Amniotic stem cell (primary cell): ENCODE measurements around the gene C10orf67.

Source experiments
- DNase-seq: peaks from one replicate; lab custom pipeline; 2025; lab: John Stamatoyannopoulos, UW

The C10orf67 gene

GRCh38 chr10:23196915-23197314 lies 147.7 kb downstream of the C10orf67 start:
- DNase-seq = no peak

GRCh38 chr10:23195846-23196600 lies 148.6 kb downstream of the C10orf67 start:
- no peak for DNase-seq

- no peak for DNase-seq
These were observed 149.4 kb downstream of the C10orf67 start for GRCh38 chr10:23194966-23195845.

- no peak for DNase-seq
These were observed 150.1 kb downstream of the C10orf67 start for GRCh38 chr10:23194471-23194965.

- no peak for DNase-seq
These were observed 151.0 kb downstream of the C10orf67 start for GRCh38 chr10:23193435-23194074.

- no peak for DNase-seq
These were observed 151.7 kb downstream of the C10orf67 start for GRCh38 chr10:23192712-23193434.

- no peak for DNase-seq
These were observed 152.6 kb downstream of the C10orf67 start, which contains the start of gene PTF1A for GRCh38 chr10:23191764-23192711. TSS of gene PTF1A (plus strand) at chr10:23192312. CDS start at chr10:23192531, 219 bp downstream.

- DNase-seq = no peak
These were observed 153.5 kb downstream of the C10orf67 start for GRCh38 chr10:23190872-23191763.

GRCh38 chr10:23189024-23189423 lies 155.6 kb downstream of the C10orf67 start:
- DNase-seq = no peak

- DNase-seq = no peak
These were observed 157.4 kb downstream of the C10orf67 start for GRCh38 chr10:23187155-23187554.

- no peak for DNase-seq
These were observed 157.9 kb downstream of the C10orf67 start for GRCh38 chr10:23186697-23187096.

GRCh38 chr10:23186178-23186577 lies 158.4 kb downstream of the C10orf67 start:
- no peak for DNase-seq

- no peak for DNase-seq
These were observed 169.6 kb downstream of the C10orf67 start for GRCh38 chr10:23174977-23175512.

GRCh38 chr10:23174074-23174976 lies 170.3 kb downstream of the C10orf67 start:
- DNase-seq = no peak

GRCh38 chr10:23173214-23174073 lies 171.2 kb downstream of the C10orf67 start:
- DNase-seq = no peak

GRCh38 chr10:23172429-23173213 lies 172.0 kb downstream of the C10orf67 start:
- DNase-seq = no peak
